ENCODE results near the gene LEKR1.
A peak's percentile ranks its signal among the peaks of the same experiment; 100 is the strongest.
"Not testable (repeated sequence)": the region's sequence is repeated elsewhere in the genome, so short reads cannot be mapped to it uniquely, and the experiment has no call there.

Gene LEKR1

GRCh38 chr3:156867920-156868319 lies 41.8 kb downstream of the LEKR1 start:
- no peaks in the 10 kb centered on the region for H3K79me2 ChIP-seq (ENCODE audit: control insufficient read depth, insufficient read depth, low read length, unreplicated experiment)
- no peaks in the 10 kb centered on the region for H3K27me3 ChIP-seq (ENCODE audit: insufficient read depth, low read length)
- H3K4me3 ChIP-seq (ENCODE audit: low read depth, low read length) = no peak overlapping the region
- no peak overlapping the region for H2AFZ ChIP-seq (ENCODE audit: low read length, unreplicated experiment)
- H3K36me3 ChIP-seq (ENCODE audit: insufficient read depth, low read length) = no peaks in the 10 kb centered on the region
- no peak overlapping the region for H3K27ac ChIP-seq (ENCODE audit: low read depth, low read length)
- H3K4me1 ChIP-seq (ENCODE audit: control insufficient read depth, insufficient read depth, low read length, unreplicated experiment) = no peaks in the 10 kb centered on the region

DNA sequence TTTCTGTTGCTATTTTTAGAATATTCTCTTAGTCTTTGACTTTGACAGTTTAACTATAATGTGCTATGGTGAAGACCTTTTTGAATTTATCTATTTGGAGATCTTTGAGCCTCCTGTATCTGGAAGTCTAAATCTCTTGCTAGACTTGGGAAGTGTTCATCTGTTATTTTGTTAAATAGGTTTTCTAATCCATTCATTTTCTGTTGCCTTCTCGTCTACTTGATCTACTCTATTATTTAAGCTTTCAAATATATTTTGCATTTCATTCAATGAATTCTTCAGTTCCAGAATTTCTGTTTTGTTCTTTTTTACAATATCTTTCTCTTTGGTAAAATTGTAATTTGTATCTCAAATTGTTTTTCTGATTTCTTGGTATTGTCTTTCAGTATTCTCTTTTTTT lies 47.8 kb downstream of the LEKR1 start:
- no peaks in the 10 kb centered on the region for H3K4me1 ChIP-seq (ENCODE audit: control insufficient read depth, insufficient read depth, low read length, unreplicated experiment)
- no peak overlapping the region for H3K27ac ChIP-seq (ENCODE audit: low read depth, low read length)
- H2AFZ ChIP-seq (ENCODE audit: low read length, unreplicated experiment) = no peak overlapping the region
- H3K27me3 ChIP-seq (ENCODE audit: insufficient read depth, low read length) = no peaks in the 10 kb centered on the region
- no peaks in the 10 kb centered on the region for H3K79me2 ChIP-seq (ENCODE audit: control insufficient read depth, insufficient read depth, low read length, unreplicated experiment)
- H3K36me3 ChIP-seq (ENCODE audit: insufficient read depth, low read length) = no peaks in the 10 kb centered on the region; the same call in 1 of the 2 replicates
- H3K4me3 ChIP-seq (ENCODE audit: low read depth, low read length) = no peak overlapping the region

GRCh38 chr3:156879491-156879890 lies 53.3 kb downstream of the LEKR1 start:
- not testable (repeated sequence) for H3K4me1 ChIP-seq (ENCODE audit: control insufficient read depth, insufficient read depth, low read length, unreplicated experiment); H3K27me3 ChIP-seq (ENCODE audit: insufficient read depth, low read length); H3K27ac ChIP-seq (ENCODE audit: low read depth, low read length); H2AFZ ChIP-seq (ENCODE audit: low read length, unreplicated experiment); H3K4me3 ChIP-seq (ENCODE audit: low read depth, low read length); H3K79me2 ChIP-seq (ENCODE audit: control insufficient read depth, insufficient read depth, low read length, unreplicated experiment); H3K36me3 ChIP-seq (ENCODE audit: insufficient read depth, low read length)

DNA sequence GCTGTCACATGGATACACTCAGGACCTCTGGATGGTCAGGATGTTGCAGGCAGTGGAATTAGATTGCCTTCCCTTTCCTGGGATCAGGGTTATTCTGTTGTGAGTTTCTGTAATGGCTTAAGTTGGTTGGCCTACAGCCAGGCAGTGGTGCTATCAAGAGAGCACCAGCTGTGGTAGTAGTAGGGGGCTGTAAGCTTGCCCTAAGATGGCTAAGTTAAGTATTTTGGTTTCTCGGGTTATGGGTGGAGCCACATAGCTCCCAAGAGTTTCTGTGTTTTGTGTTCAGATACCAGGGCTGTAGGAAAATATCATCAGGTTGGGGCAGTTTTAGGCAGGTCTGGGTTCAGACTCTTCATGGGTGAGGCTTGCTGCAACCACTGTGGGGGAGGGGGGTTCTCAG lies 59.6 kb downstream of the LEKR1 start:
- H3K4me1 ChIP-seq (ENCODE audit: control insufficient read depth, insufficient read depth, low read length, unreplicated experiment) = no peaks in the 10 kb centered on the region
- H3K4me3 ChIP-seq (ENCODE audit: low read depth, low read length) = no peak overlapping the region
- no peaks in the 10 kb centered on the region for H3K79me2 ChIP-seq (ENCODE audit: control insufficient read depth, insufficient read depth, low read length, unreplicated experiment)

DNA sequence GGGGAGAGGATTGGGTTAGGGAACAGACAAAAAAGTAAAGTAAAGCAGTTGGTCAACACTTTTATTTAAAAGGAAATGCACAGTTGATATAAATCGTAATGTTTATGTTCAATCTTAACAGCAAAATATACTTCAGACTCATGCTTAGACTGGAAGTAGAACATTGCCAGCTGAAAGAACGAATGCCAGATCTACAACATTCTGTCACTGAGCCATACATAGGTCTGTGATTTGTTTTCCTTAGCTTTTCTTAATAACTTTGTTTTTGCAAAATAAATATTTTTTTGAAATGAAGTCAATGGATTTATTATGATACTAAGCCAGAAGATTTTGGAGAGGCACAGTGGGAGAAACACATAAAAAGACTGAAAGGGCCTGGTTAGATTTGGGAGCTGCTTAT lies 62.0 kb downstream of the LEKR1 start:
- Histone ChIP-seq H3K27me3 (ENCODE audit: insufficient read depth, low read length) (no peaks in the 10 kb centered on the region), H3K27ac (ENCODE audit: low read depth, low read length) (no peak overlapping the region), H3K4me3 (ENCODE audit: low read depth, low read length) (no peak overlapping the region), H3K79me2 (ENCODE audit: control insufficient read depth, insufficient read depth, low read length, unreplicated experiment) (no peaks in the 10 kb centered on the region), H3K4me1 (ENCODE audit: control insufficient read depth, insufficient read depth, low read length, unreplicated experiment) (peaks cover 7% of the 10 kb centered on the region), H2AFZ (ENCODE audit: low read length, unreplicated experiment) (no peak overlapping the region), H3K36me3 (ENCODE audit: insufficient read depth, low read length) (peaks cover 3% of the 10 kb centered on the region; the same call in 1 of the 2 replicates)

More for the DNA sequence above, 59.6 kb downstream of the LEKR1 start:
- Histone ChIP-seq H3K27me3 (ENCODE audit: insufficient read depth, low read length) (no peaks in the 10 kb centered on the region), H2AFZ (ENCODE audit: low read length, unreplicated experiment) (no peak overlapping the region), H3K27ac (ENCODE audit: low read depth, low read length) (no peak overlapping the region), H3K36me3 (ENCODE audit: insufficient read depth, low read length) (peaks cover 3% of the 10 kb centered on the region; the same call in 1 of the 2 replicates)

DNA sequence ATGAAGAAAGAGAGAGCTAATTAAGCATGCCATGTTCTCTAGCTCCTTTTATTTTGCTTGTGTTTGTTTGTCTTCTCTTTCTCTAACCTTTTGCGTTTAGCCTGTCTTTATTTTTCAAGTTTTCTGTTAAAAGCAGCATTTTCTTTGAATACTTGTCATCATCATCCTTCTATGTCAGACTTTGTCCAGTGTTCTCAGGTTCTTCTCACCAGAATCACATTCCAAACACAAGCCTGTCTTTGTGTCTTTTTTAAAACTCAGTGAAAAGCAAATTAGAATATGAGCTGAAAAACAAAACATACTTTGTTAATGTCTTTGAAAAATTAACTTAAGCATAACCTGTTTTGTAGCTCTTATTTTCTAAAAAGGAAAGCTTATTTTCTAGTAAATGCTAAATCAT lies 62.4 kb downstream of the LEKR1 start:
- Histone ChIP-seq H3K79me2 (ENCODE audit: control insufficient read depth, insufficient read depth, low read length, unreplicated experiment) (no peaks in the 10 kb centered on the region), H3K27ac (ENCODE audit: low read depth, low read length) (no peak overlapping the region), H3K4me3 (ENCODE audit: low read depth, low read length) (no peak overlapping the region), H3K27me3 (ENCODE audit: insufficient read depth, low read length) (no peaks in the 10 kb centered on the region), H3K4me1 (ENCODE audit: control insufficient read depth, insufficient read depth, low read length, unreplicated experiment) (peaks cover 7% of the 10 kb centered on the region), H3K36me3 (ENCODE audit: insufficient read depth, low read length) (peaks cover 3% of the 10 kb centered on the region; the same call in 1 of the 2 replicates), H2AFZ (ENCODE audit: low read length, unreplicated experiment) (no peak overlapping the region)

DNA sequence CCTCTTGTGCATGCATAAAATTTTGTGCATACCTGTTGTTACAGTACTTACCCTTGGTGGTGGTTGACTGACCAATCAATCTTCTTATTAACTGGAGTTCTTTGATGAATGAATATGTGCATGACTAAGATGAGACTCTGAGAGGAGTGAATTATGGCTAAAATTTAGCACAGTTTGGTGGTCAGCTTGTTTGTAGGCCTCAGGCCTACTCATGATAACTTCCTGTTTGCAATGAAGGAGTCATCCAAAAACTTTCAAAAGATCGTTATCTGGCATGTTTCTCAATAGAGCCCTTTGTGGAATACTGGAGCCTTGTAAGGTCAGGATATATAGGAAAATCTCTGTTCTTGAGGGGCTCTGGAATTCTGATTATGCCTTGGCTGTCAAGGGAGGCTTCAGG lies 66.5 kb downstream of the LEKR1 start:
- no peak overlapping the region for H3K4me3 ChIP-seq (ENCODE audit: low read depth, low read length)
- no peaks in the 10 kb centered on the region for H3K27me3 ChIP-seq (ENCODE audit: insufficient read depth, low read length)
- H3K4me1 ChIP-seq (ENCODE audit: control insufficient read depth, insufficient read depth, low read length, unreplicated experiment) = peaks cover 7% of the 10 kb centered on the region
- no peaks in the 10 kb centered on the region for H3K36me3 ChIP-seq (ENCODE audit: insufficient read depth, low read length)
- H2AFZ ChIP-seq (ENCODE audit: low read length, unreplicated experiment) = no peak overlapping the region
- H3K79me2 ChIP-seq (ENCODE audit: control insufficient read depth, insufficient read depth, low read length, unreplicated experiment) = no peaks in the 10 kb centered on the region
- peak overlapping the region; percentile 15; the same call in 1 of the 2 replicates for H3K27ac ChIP-seq (ENCODE audit: low read depth, low read length)

DNA sequence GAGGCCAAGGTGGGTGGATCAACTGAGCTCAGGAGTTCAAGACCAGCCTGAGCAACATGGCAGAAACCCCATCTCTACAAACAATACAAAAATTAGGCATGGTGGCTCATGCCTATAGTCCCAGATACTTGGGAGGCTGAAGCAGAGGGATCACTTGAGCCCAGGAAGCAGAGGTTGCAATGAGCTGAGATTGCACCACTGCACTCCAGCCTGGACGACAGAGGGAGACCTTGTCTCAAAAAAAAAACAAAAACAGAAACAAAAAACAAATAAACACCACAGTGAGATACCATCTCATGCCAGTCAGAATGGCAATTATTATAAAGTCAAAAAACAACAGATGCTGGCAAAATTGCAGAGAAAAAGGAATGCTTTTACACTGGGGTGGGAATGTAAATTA lies 69.2 kb downstream of the LEKR1 start:
- H3K27me3 ChIP-seq (ENCODE audit: insufficient read depth, low read length); H2AFZ ChIP-seq (ENCODE audit: low read length, unreplicated experiment); H3K79me2 ChIP-seq (ENCODE audit: control insufficient read depth, insufficient read depth, low read length, unreplicated experiment); H3K36me3 ChIP-seq (ENCODE audit: insufficient read depth, low read length); H3K4me3 ChIP-seq (ENCODE audit: low read depth, low read length); H3K27ac ChIP-seq (ENCODE audit: low read depth, low read length); H3K4me1 ChIP-seq (ENCODE audit: control insufficient read depth, insufficient read depth, low read length, unreplicated experiment): not testable (repeated sequence)

- not testable (repeated sequence) for H3K27me3 ChIP-seq (ENCODE audit: insufficient read depth, low read length); H3K4me1 ChIP-seq (ENCODE audit: control insufficient read depth, insufficient read depth, low read length, unreplicated experiment); H3K36me3 ChIP-seq (ENCODE audit: insufficient read depth, low read length); H3K79me2 ChIP-seq (ENCODE audit: control insufficient read depth, insufficient read depth, low read length, unreplicated experiment); H2AFZ ChIP-seq (ENCODE audit: low read length, unreplicated experiment); H3K4me3 ChIP-seq (ENCODE audit: low read depth, low read length); H3K27ac ChIP-seq (ENCODE audit: low read depth, low read length)
Observed at GRCh38 chr3:156897851-156898250, 71.7 kb downstream of the LEKR1 start.

- H3K27me3 ChIP-seq (ENCODE audit: insufficient read depth, low read length) = no peaks in the 10 kb centered on the region
- no peaks in the 10 kb centered on the region for H3K36me3 ChIP-seq (ENCODE audit: insufficient read depth, low read length)
- no peaks in the 10 kb centered on the region for H3K79me2 ChIP-seq (ENCODE audit: control insufficient read depth, insufficient read depth, low read length, unreplicated experiment)
- no peak overlapping the region for H3K27ac ChIP-seq (ENCODE audit: low read depth, low read length)
- no peak overlapping the region for H3K4me3 ChIP-seq (ENCODE audit: low read depth, low read length)
- peaks cover 3% of the 10 kb centered on the region for H3K4me1 ChIP-seq (ENCODE audit: control insufficient read depth, insufficient read depth, low read length, unreplicated experiment)
- H2AFZ ChIP-seq (ENCODE audit: low read length, unreplicated experiment) = no peak overlapping the region
Observed at GRCh38 chr3:156898296-156898880, 72.2 kb downstream of the LEKR1 start.

DNA sequence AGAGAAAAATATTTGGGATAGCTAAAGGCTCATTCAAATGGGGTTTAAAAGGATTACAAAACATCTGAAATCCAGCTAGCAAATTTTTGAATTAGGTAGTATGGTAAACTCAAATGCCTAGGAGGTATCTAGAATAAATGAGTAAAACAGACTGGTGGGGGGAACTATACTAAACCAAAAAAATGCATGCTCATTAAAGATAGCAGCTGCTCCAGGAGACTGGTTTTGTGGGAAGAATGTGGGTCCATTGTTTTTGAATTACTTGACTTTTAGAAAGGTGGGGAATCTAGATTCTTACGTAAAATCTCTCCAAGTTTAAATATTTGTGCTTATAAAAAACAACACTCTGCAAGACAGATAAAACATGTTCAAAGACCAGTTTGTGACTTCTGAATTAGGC lies 73.8 kb downstream of the LEKR1 start:
- Histone ChIP-seq H3K79me2 (ENCODE audit: control insufficient read depth, insufficient read depth, low read length, unreplicated experiment) (no peaks in the 10 kb centered on the region), H3K4me3 (ENCODE audit: low read depth, low read length) (no peak overlapping the region), H3K4me1 (ENCODE audit: control insufficient read depth, insufficient read depth, low read length, unreplicated experiment) (peaks cover 3% of the 10 kb centered on the region), H3K27me3 (ENCODE audit: insufficient read depth, low read length) (no peaks in the 10 kb centered on the region), H2AFZ (ENCODE audit: low read length, unreplicated experiment) (no peak overlapping the region), H3K36me3 (ENCODE audit: insufficient read depth, low read length) (no peaks in the 10 kb centered on the region), H3K27ac (ENCODE audit: low read depth, low read length) (no peak overlapping the region)
